Lower leg skin (tissue), 3 donors: ENCODE measurements around the gene JMJD1C.

ENCODE experiments used
- CTCF ChIP-seq, 3 donors: fragments of 450-650 bp; IDR thresholded peaks; one replicate each; pipeline ENCODE4 v1.5.1; 2016; ENCODE audit warnings: antibody characterized with exemption in 3 of 3, mild to moderate bottlenecking in 3 of 3, moderate library complexity in 2 of 3
- POLR2A ChIP-seq, 2 donors: fragments of 450-650 bp; IDR thresholded peaks; one replicate each; pipeline ENCODE4 v1.6.1; 2016 to 2017; ENCODE audit warnings: antibody characterized with exemption in 2 of 2, mild to moderate bottlenecking in 1 of 2, moderate library complexity in 1 of 2

DNA sequence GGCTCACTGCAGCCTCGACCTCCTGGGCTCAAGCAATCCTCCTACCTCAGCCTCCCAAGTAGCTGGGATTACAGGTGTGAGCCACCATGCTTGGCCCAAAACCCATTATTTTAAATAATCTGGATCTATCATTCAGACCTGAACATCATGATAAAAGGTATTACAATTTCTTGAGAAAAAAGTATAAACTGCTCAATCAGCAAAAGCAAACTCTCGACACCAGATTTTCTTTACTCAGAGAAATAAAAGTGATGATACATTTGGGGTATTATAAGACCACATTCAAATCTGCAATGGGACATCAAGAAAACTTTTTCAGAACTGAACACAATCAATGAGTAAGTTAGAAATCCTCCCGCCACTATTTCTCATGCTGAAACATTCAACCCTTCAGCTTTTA lies 41.2 kb downstream of the JMJD1C start:
- TF ChIP-seq CTCF (IDR thresholded peaks at IDR 0.05) (no peak), POLR2A (IDR thresholded peaks at IDR 0.05) (no peak)
